Esophagus (tissue), 2 donors: ENCODE measurements around the gene GRIK2. TPM values are rescaled to one million over a fixed set of nuclear protein-coding genes. Genes with fewer than 3 reads are reported as not detected.

Experiments used
- H3K27ac ChIP-seq, 2 donors: one replicate each; pipeline ENCODE4 v1.5.1; 2013; ENCODE audit warnings: low read depth in 2 of 2, mild to moderate bottlenecking in 2 of 2, inconsistent platforms in 1 of 2, low read length in 1 of 2, moderate library complexity in 1 of 2
- H3K27me3 ChIP-seq, 2 donors: one replicate each; pipeline ENCODE4 v1.6.1; 2013; ENCODE audit warnings: low read length in 2 of 2, control low read depth in 1 of 2, mild to moderate bottlenecking in 1 of 2; ENCODE audit not compliant: insufficient read depth in 2 of 2, control insufficient read depth in 1 of 2
- H3K36me3 ChIP-seq, 2 donors: one replicate each; pipeline ENCODE4 v1.6.1; 2013; ENCODE audit warnings: low read length in 1 of 2; ENCODE audit not compliant: control insufficient read depth in 2 of 2, insufficient read depth in 2 of 2
- H3K4me1 ChIP-seq, 2 donors: one replicate each; pipeline ENCODE4 v1.6.1; 2013; ENCODE audit warnings: low read length in 1 of 2; ENCODE audit not compliant: control insufficient read depth in 2 of 2, insufficient read depth in 2 of 2
- H3K4me3 ChIP-seq, 2 donors: one replicate each; pipeline ENCODE4 v1.5.1; 2013; ENCODE audit warnings: low read length in 2 of 2, mild to moderate bottlenecking in 2 of 2, low read depth in 1 of 2, moderate library complexity in 1 of 2
- H3K9me3 ChIP-seq, 2 donors: one replicate each; pipeline ENCODE4 v1.6.1; 2013; ENCODE audit warnings: mild to moderate bottlenecking in 2 of 2, low read depth in 1 of 2, low read length in 1 of 2, moderate library complexity in 1 of 2; ENCODE audit not compliant: control insufficient read depth in 2 of 2, insufficient read depth in 1 of 2
- WGBS, 2 donors: extraction: QIAGEN DNeasy Blood & Tissue Kit; methylation state at CpG; one replicate each; pipeline ENCODE4 v1.1.7; 2013; 5-methylcytosine and 5-hydroxymethylcytosine counted together
- polyA plus RNA-seq, 2 donors: library from polyadenylated mRNA; stranded (reverse); fragments of 200-250 nt; gene quantifications; one replicate each; pipeline ENCODE4 v1.2.3, GENCODE V29; 2013
- donor health status: healthy with polysubstance abuse.
- donor health status: Bipolar disorder and iron deficiency.

Gene GRIK2
- polyA plus RNA-seq, 2 donors: 0.06 to 0.08 TPM

- no peak overlapping the region for H3K27ac ChIP-seq
- no peaks in the 10 kb centered on the region for H3K4me1 ChIP-seq
- no peaks in the 10 kb centered on the region for H3K9me3 ChIP-seq
- 72 to 74% methylated on average over 1 of the region's 1 CpG for WGBS, 2 donors
- H3K36me3 ChIP-seq: no peaks in the 10 kb centered on the region
- no peak overlapping the region for H3K4me3 ChIP-seq
- H3K27me3 ChIP-seq: no peaks in the 10 kb centered on the region
These were observed 364.9 kb downstream of the GRIK2 start for GRCh38 chr6:101758368-101758767.

- Histone ChIP-seq H3K27ac (no peak overlapping the region), H3K4me1 (no peaks in the 10 kb centered on the region), H3K9me3 (no peaks in the 10 kb centered on the region), H3K36me3 (no peaks in the 10 kb centered on the region), H3K27me3 (no peaks in the 10 kb centered on the region), H3K4me3 (no peak overlapping the region)
These were observed 367.5 kb downstream of the GRIK2 start for GRCh38 chr6:101760843-101761621.

- no peaks in the 10 kb centered on the region for H3K9me3 ChIP-seq
- no peaks in the 10 kb centered on the region for H3K27me3 ChIP-seq
- whole genome bisulfite sequencing, 2 donors: 40 to 44% methylated on average over 3 of the region's 3 CpGs
- H3K4me3 ChIP-seq: no peak overlapping the region
- H3K4me1 ChIP-seq: no peaks in the 10 kb centered on the region
- no peaks in the 10 kb centered on the region for H3K36me3 ChIP-seq
- H3K27ac ChIP-seq: no peak overlapping the region
These were observed 369.3 kb downstream of the GRIK2 start for GRCh38 chr6:101762851-101763250.

- no peak overlapping the region for H3K4me3 ChIP-seq
- H3K27ac ChIP-seq: no peak overlapping the region
- no peaks in the 10 kb centered on the region for H3K27me3 ChIP-seq
- H3K36me3 ChIP-seq: no peaks in the 10 kb centered on the region
- H3K4me1 ChIP-seq: no peaks in the 10 kb centered on the region
- WGBS, 2 donors: 82 to 92% methylated on average over 1 of the region's 1 CpG
- no peaks in the 10 kb centered on the region for H3K9me3 ChIP-seq
These were observed 371.8 kb downstream of the GRIK2 start for GRCh38 chr6:101765281-101765680.

GRCh38 chr6:101770116-101770515 lies 376.6 kb downstream of the GRIK2 start:
- H3K9me3 ChIP-seq: no peaks in the 10 kb centered on the region
- no peaks in the 10 kb centered on the region for H3K27me3 ChIP-seq
- no peaks in the 10 kb centered on the region for H3K4me1 ChIP-seq
- H3K27ac ChIP-seq: no peak overlapping the region
- no peaks in the 10 kb centered on the region for H3K36me3 ChIP-seq
- H3K4me3 ChIP-seq: no peak overlapping the region
- 47 to 62% methylated on average over 3 of the region's 3 CpGs for WGBS, 2 donors

GRCh38 chr6:101776919-101777350 lies 383.4 kb downstream of the GRIK2 start:
- Histone ChIP-seq H3K36me3 (no peaks in the 10 kb centered on the region), H3K27ac (no peak overlapping the region), H3K4me3 (no peak overlapping the region), H3K27me3 (no peaks in the 10 kb centered on the region), H3K4me1 (no peaks in the 10 kb centered on the region), H3K9me3 (no peaks in the 10 kb centered on the region)
- 92 to 93% methylated on average over 7 of the region's 7 CpGs for WGBS, 2 donors

GRCh38 chr6:101777646-101778045 lies 384.1 kb downstream of the GRIK2 start:
- Histone ChIP-seq H3K36me3 (no peaks in the 10 kb centered on the region), H3K4me3 (no peak overlapping the region), H3K4me1 (no peaks in the 10 kb centered on the region), H3K27me3 (no peaks in the 10 kb centered on the region), H3K27ac (no peak overlapping the region), H3K9me3 (no peaks in the 10 kb centered on the region)
- WGBS, 2 donors: 38 to 45% methylated on average over 2 of the region's 2 CpGs

- Histone ChIP-seq H3K9me3 (no peaks in the 10 kb centered on the region), H3K4me1 (no peaks in the 10 kb centered on the region), H3K27ac (no peak overlapping the region), H3K4me3 (no peak overlapping the region), H3K27me3 (no peaks in the 10 kb centered on the region), H3K36me3 (no peaks in the 10 kb centered on the region)
- WGBS, 2 donors: 85 to 90% methylated on average over 1 of the region's 1 CpG
These were observed 385.7 kb downstream of the GRIK2 start for GRCh38 chr6:101779051-101779844.

GRCh38 chr6:101783287-101783686 lies 389.8 kb downstream of the GRIK2 start:
- Histone ChIP-seq H3K27me3 (no peaks in the 10 kb centered on the region), H3K27ac (no peak overlapping the region), H3K4me1 (no peaks in the 10 kb centered on the region), H3K36me3 (no peaks in the 10 kb centered on the region), H3K9me3 (no peaks in the 10 kb centered on the region), H3K4me3 (no peak overlapping the region)
- 90 to 93% methylated on average over 1 of the region's 1 CpG for WGBS, 2 donors
